ENCODE data around the gene SETD3.

The SETD3 gene

GRCh38 chr14:99478128-99478527 is 2.5 kb downstream of the SETD3 start:
- Histone ChIP-seq H3K9ac (ENCODE audit: low read depth, low read length) (no peak overlapping the region), H3K4me3 (ENCODE audit: low read depth, low read length) (no peak overlapping the region), H3K4me1 (ENCODE audit: control insufficient read depth, insufficient read depth, low read length) (peaks cover 9% of the 10 kb centered on the region), H3K27me3 (ENCODE audit: control insufficient read depth, insufficient read depth, low read length) (no peaks in the 10 kb centered on the region), H3K9me3 (ENCODE audit: control insufficient read depth, insufficient read depth, low read length) (no peaks in the 10 kb centered on the region), H3K36me3 (ENCODE audit: control insufficient read depth, insufficient read depth, low read length) (no peaks in the 10 kb centered on the region)

DNA sequence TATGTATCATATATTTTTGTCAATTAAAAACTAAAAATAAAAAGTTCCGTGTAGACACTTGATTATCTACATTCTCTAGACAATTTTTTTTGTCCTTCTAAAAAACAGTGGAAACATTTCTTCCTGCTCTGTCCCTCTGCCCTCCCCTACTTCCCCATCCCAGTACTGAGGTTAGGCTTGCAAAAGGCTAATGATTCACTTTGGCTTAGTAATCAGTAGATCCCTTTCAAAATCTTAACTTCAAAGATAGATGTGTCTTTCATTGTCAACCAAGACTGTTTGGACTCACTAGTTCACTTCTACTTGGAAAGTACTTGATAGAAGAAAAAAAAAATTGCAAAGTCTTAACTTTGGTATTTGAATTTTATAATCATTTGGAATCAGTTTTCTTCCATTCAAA is 3.8 kb downstream of the SETD3 start:
- H3K4me1 ChIP-seq (ENCODE audit: control insufficient read depth, insufficient read depth, low read length) = peaks cover 9% of the 10 kb centered on the region
- H3K9me3 ChIP-seq (ENCODE audit: control insufficient read depth, insufficient read depth, low read length) = no peaks in the 10 kb centered on the region
- H3K9ac ChIP-seq (ENCODE audit: low read depth, low read length) = no peak overlapping the region
- no peaks in the 10 kb centered on the region for H3K36me3 ChIP-seq (ENCODE audit: control insufficient read depth, insufficient read depth, low read length)
- no peak overlapping the region for H3K4me3 ChIP-seq (ENCODE audit: low read depth, low read length)
- H3K27me3 ChIP-seq (ENCODE audit: control insufficient read depth, insufficient read depth, low read length) = no peaks in the 10 kb centered on the region

DNA sequence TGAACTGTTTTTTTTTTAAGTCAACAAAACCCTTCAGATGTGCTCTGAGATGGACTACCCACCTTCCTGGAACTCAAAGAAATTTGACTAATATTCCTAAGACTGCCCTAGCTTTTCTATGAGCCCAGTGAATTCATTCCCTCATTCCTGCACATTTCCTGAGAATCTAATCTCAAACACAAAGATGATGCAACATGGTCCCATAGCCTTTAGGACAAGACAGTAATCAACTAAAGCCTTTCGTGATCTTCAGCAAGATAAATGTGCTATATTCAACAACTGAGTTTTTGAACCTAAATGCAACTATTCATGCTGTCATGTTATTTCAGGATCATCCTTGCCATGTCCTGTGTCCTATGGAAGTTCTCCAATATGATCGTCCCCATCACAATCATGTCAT is 5.0 kb downstream of the SETD3 start:
- H3K9me3 ChIP-seq (ENCODE audit: control insufficient read depth, insufficient read depth, low read length) = no peaks in the 10 kb centered on the region
- peaks cover 9% of the 10 kb centered on the region for H3K4me1 ChIP-seq (ENCODE audit: control insufficient read depth, insufficient read depth, low read length)
- no peaks in the 10 kb centered on the region for H3K27me3 ChIP-seq (ENCODE audit: control insufficient read depth, insufficient read depth, low read length)
- no peak overlapping the region for H3K4me3 ChIP-seq (ENCODE audit: low read depth, low read length)
- no peaks in the 10 kb centered on the region for H3K36me3 ChIP-seq (ENCODE audit: control insufficient read depth, insufficient read depth, low read length)
- no peak overlapping the region for H3K9ac ChIP-seq (ENCODE audit: low read depth, low read length)

DNA sequence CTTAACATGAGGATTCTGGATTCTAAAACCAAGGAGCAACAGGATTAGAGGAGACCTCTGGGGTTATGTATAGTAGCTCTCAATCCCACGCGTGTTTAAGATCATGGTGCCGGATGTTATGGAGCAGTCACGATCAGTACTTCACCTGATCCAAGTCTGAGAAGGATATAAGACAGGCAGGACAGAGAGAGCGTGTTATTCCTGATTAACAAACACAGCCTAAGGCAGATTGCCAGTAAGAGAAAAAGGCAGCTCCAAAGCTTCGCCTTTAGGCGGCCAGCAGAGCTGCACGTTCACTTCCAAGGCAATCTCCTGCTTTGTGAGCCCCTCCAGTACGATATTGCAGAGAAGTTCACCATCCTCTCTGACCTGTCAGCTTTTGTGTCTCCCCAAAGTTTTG is 5.5 kb downstream of the SETD3 start:
- Histone ChIP-seq H3K4me3 (ENCODE audit: low read depth, low read length) (no peak overlapping the region), H3K27me3 (ENCODE audit: control insufficient read depth, insufficient read depth, low read length) (no peaks in the 10 kb centered on the region), H3K9ac (ENCODE audit: low read depth, low read length) (no peak overlapping the region), H3K36me3 (ENCODE audit: control insufficient read depth, insufficient read depth, low read length) (no peaks in the 10 kb centered on the region), H3K9me3 (ENCODE audit: control insufficient read depth, insufficient read depth, low read length) (no peaks in the 10 kb centered on the region), H3K4me1 (ENCODE audit: control insufficient read depth, insufficient read depth, low read length) (peaks cover 9% of the 10 kb centered on the region)

DNA sequence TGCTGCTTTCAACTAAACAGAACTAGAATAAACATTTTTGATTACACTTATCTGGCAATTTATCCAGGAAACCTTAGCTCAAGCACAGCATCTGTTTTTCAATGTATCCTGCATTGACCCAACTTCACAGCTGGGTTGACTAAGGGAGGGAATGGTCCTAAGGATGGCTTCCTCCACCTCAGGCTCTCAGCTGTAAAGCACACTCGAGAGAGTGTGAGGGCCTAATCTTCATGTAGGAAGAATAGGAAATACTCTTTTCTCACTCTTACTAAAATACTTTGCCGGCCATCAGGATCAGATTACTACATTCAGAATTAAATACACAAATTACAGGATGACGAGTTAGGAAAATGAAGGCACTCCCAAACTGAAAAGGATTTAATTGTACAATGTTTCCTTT is 7.2 kb downstream of the SETD3 start:
- no peak overlapping the region for H3K9ac ChIP-seq (ENCODE audit: low read depth, low read length)
- H3K27me3 ChIP-seq (ENCODE audit: control insufficient read depth, insufficient read depth, low read length) = no peaks in the 10 kb centered on the region
- no peaks in the 10 kb centered on the region for H3K9me3 ChIP-seq (ENCODE audit: control insufficient read depth, insufficient read depth, low read length)
- H3K36me3 ChIP-seq (ENCODE audit: control insufficient read depth, insufficient read depth, low read length) = no peaks in the 10 kb centered on the region
- H3K4me1 ChIP-seq (ENCODE audit: control insufficient read depth, insufficient read depth, low read length) = peaks cover 7% of the 10 kb centered on the region
- no peak overlapping the region for H3K4me3 ChIP-seq (ENCODE audit: low read depth, low read length)

DNA sequence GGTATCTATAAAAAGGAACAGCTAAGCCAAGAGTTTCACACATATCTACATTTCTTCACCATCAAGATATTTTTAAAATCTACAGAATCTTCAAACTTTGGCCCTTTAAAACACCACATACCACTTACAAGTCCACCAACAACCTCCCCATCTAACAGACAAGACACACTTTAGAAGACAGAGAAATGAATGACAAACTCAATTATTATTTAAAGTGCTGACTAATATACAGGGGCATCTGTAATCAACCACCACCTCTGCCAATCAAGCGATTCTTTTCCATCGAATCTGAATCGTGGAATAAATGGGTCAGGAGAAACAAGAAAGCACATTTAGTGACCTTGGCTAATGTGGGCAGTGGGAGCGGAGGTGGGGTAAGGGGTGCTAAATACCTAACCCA is 7.7 kb downstream of the SETD3 start:
- no peak overlapping the region for H3K4me3 ChIP-seq (ENCODE audit: low read depth, low read length)
- peaks cover 7% of the 10 kb centered on the region for H3K4me1 ChIP-seq (ENCODE audit: control insufficient read depth, insufficient read depth, low read length)
- no peaks in the 10 kb centered on the region for H3K27me3 ChIP-seq (ENCODE audit: control insufficient read depth, insufficient read depth, low read length)
- no peaks in the 10 kb centered on the region for H3K36me3 ChIP-seq (ENCODE audit: control insufficient read depth, insufficient read depth, low read length)
- H3K9me3 ChIP-seq (ENCODE audit: control insufficient read depth, insufficient read depth, low read length) = no peaks in the 10 kb centered on the region
- no peak overlapping the region for H3K9ac ChIP-seq (ENCODE audit: low read depth, low read length)

- peaks cover 7% of the 10 kb centered on the region for H3K4me1 ChIP-seq (ENCODE audit: control insufficient read depth, insufficient read depth, low read length)
- H3K9me3 ChIP-seq (ENCODE audit: control insufficient read depth, insufficient read depth, low read length) = no peaks in the 10 kb centered on the region
- no peaks in the 10 kb centered on the region for H3K36me3 ChIP-seq (ENCODE audit: control insufficient read depth, insufficient read depth, low read length)
- no peak overlapping the region for H3K4me3 ChIP-seq (ENCODE audit: low read depth, low read length)
- no peaks in the 10 kb centered on the region for H3K27me3 ChIP-seq (ENCODE audit: control insufficient read depth, insufficient read depth, low read length)
- H3K9ac ChIP-seq (ENCODE audit: low read depth, low read length) = no peak overlapping the region
These were observed 8.9 kb downstream of the SETD3 start for GRCh38 chr14:99471731-99472130.

GRCh38 chr14:99468836-99469592 is 11.6 kb downstream of the SETD3 start:
- Histone ChIP-seq H3K9ac (ENCODE audit: low read depth, low read length) (no peak overlapping the region), H3K27me3 (ENCODE audit: control insufficient read depth, insufficient read depth, low read length) (no peaks in the 10 kb centered on the region), H3K9me3 (ENCODE audit: control insufficient read depth, insufficient read depth, low read length) (no peaks in the 10 kb centered on the region), H3K4me3 (ENCODE audit: low read depth, low read length) (no peak overlapping the region), H3K4me1 (ENCODE audit: control insufficient read depth, insufficient read depth, low read length) (no peaks in the 10 kb centered on the region), H3K36me3 (ENCODE audit: control insufficient read depth, insufficient read depth, low read length) (peaks cover 5% of the 10 kb centered on the region)

DNA sequence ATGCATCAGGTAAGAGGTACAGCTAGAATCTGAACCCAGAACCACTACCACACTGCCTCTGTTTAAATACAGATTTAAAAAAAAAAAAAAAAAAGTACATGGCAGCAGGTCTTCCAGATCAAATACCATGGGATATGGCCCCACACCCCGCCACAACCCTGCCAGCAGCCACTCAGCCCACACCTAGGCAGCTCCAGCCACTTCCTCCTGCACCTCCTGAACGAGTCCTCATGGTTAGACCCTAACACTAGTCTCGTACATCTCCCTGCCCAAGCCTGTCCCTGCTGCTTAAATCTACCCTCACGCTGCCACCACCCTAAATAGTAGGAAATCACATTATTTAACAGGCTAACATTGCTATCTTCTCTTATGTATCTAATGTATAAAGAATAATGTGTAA is 12.6 kb downstream of the SETD3 start:
- Histone ChIP-seq H3K4me1 (ENCODE audit: control insufficient read depth, insufficient read depth, low read length) (peaks cover 5% of the 10 kb centered on the region), H3K9ac (ENCODE audit: low read depth, low read length) (no peak overlapping the region), H3K9me3 (ENCODE audit: control insufficient read depth, insufficient read depth, low read length) (no peaks in the 10 kb centered on the region), H3K36me3 (ENCODE audit: control insufficient read depth, insufficient read depth, low read length) (peaks cover 5% of the 10 kb centered on the region), H3K27me3 (ENCODE audit: control insufficient read depth, insufficient read depth, low read length) (no peaks in the 10 kb centered on the region), H3K4me3 (ENCODE audit: low read depth, low read length) (no peak overlapping the region)

GRCh38 chr14:99467336-99468078 is 13.2 kb downstream of the SETD3 start:
- Histone ChIP-seq H3K4me3 (ENCODE audit: low read depth, low read length) (no peak overlapping the region), H3K9ac (ENCODE audit: low read depth, low read length) (no peak overlapping the region), H3K9me3 (ENCODE audit: control insufficient read depth, insufficient read depth, low read length) (no peaks in the 10 kb centered on the region), H3K36me3 (ENCODE audit: control insufficient read depth, insufficient read depth, low read length) (peaks cover 5% of the 10 kb centered on the region), H3K4me1 (ENCODE audit: control insufficient read depth, insufficient read depth, low read length) (peaks cover 5% of the 10 kb centered on the region), H3K27me3 (ENCODE audit: control insufficient read depth, insufficient read depth, low read length) (no peaks in the 10 kb centered on the region)

GRCh38 chr14:99466758-99467157 is 13.9 kb downstream of the SETD3 start:
- H3K9me3 ChIP-seq (ENCODE audit: control insufficient read depth, insufficient read depth, low read length) = no peaks in the 10 kb centered on the region
- no peaks in the 10 kb centered on the region for H3K27me3 ChIP-seq (ENCODE audit: control insufficient read depth, insufficient read depth, low read length)
- no peak overlapping the region for H3K4me3 ChIP-seq (ENCODE audit: low read depth, low read length)
- H3K36me3 ChIP-seq (ENCODE audit: control insufficient read depth, insufficient read depth, low read length) = peaks cover 5% of the 10 kb centered on the region
- H3K4me1 ChIP-seq (ENCODE audit: control insufficient read depth, insufficient read depth, low read length) = peaks cover 8% of the 10 kb centered on the region
- H3K9ac ChIP-seq (ENCODE audit: low read depth, low read length) = no peak overlapping the region

DNA sequence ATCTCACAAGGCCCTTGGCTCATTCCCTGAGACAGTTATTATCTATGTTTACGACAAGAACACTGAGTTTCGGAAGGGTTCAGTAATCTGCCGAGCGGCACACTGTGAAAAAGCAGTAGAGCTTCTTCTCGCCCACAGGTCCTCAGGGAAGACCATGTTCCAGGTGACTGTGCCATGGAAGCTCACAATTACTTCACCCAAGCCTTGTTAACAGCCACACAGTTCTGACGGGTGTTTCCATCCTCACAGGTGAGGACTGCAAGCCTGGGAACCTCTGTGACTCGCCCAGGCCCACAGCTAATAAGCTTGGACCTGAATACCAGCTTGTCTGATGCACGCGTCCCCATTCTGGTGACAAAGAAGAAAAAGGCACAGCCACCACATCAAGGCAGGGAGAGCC is 15.4 kb downstream of the SETD3 start:
- no peaks in the 10 kb centered on the region for H3K27me3 ChIP-seq (ENCODE audit: control insufficient read depth, insufficient read depth, low read length)
- H3K4me3 ChIP-seq (ENCODE audit: low read depth, low read length) = no peak overlapping the region
- H3K9ac ChIP-seq (ENCODE audit: low read depth, low read length) = no peak overlapping the region
- H3K36me3 ChIP-seq (ENCODE audit: control insufficient read depth, insufficient read depth, low read length) = peaks cover 10% of the 10 kb centered on the region
- peaks cover 13% of the 10 kb centered on the region for H3K4me1 ChIP-seq (ENCODE audit: control insufficient read depth, insufficient read depth, low read length)
- no peaks in the 10 kb centered on the region for H3K9me3 ChIP-seq (ENCODE audit: control insufficient read depth, insufficient read depth, low read length)
